Endothelial cell of umbilical vein (primary cell): ENCODE measurements around the gene PELI2. TPM values are rescaled to one million over a fixed set of nuclear protein-coding genes. Genes with fewer than 3 reads are reported as not detected.

Experiments used
- BruUV-seq: library from RNA; stranded (reverse); fragments of 400-500 nt; replicated peaks from 2 replicates; lab custom pipeline; 2021; lab: Mats Ljungman, UMichigan
- CTCF ChIA-PET: fragments of 300-600, 350-600 bp; sonication (Branson Sonifier 250); formaldehyde crosslinking; loops from one replicate; lab custom pipeline; 2021; ENCODE audit warnings: antibody characterized with exemption, inconsistent platforms; lab: Charles Lee
- POLR2A ChIA-PET: fragments of 300-600, 350-600 bp; sonication (Branson Sonifier 250); formaldehyde crosslinking; loops from one replicate; lab custom pipeline; 2021; ENCODE audit warnings: antibody characterized with exemption, inconsistent platforms; lab: Charles Lee
- DNase-seq: peaks from one replicate; pipeline ENCODE4 v3.0.0-alpha.2; 2011; ENCODE audit warnings: low read depth, low spot score
- FAIRE-seq: peaks from 2 replicates; lab custom pipeline; 2011; peaks lifted over from hg19 to GRCh38; lab: Jason Lieb, UNC
- H2AFZ ChIP-seq: 2 replicates; pipeline ENCODE4 v1.6.0; 2012; ENCODE audit warnings: low read depth, low read length, control low read depth, inconsistent platforms
- H3K27ac ChIP-seq: 2 replicates; pipeline ENCODE4 v1.5.1; 2011; ENCODE audit warnings: low read depth, mild to moderate bottlenecking, control low read depth, low read length, moderate library complexity; ENCODE audit not compliant: insufficient read depth
- H3K27me3 ChIP-seq, 2 experiments: 2 replicates each; pipeline versions ENCODE4 v1.6.0 to v1.6.1; 2011; ENCODE audit warnings: low read length in 2 of 2, mixed read lengths in 1 of 2; ENCODE audit not compliant: control insufficient read depth in 2 of 2, insufficient read depth in 2 of 2
- H3K36me3 ChIP-seq, 2 experiments: 2 replicates in 1 of 2; 3 replicates in 1 of 2; pipeline ENCODE4 v1.5.1; 2011; ENCODE audit warnings: low read length in 2 of 2, mild to moderate bottlenecking in 1 of 2, moderate library complexity in 1 of 2; ENCODE audit not compliant: control insufficient read depth in 2 of 2, insufficient read depth in 2 of 2; ENCODE audit errors: extremely low read depth in 1 of 2
- H3K4me1 ChIP-seq: 3 replicates; pipeline ENCODE4 v1.5.1; 2011; ENCODE audit warnings: mild to moderate bottlenecking, low read length; ENCODE audit not compliant: control insufficient read depth, insufficient read depth; ENCODE audit errors: extremely low read depth
- H3K4me2 ChIP-seq: 2 replicates; pipeline ENCODE4 v1.6.1; 2011; ENCODE audit warnings: low read length, control low read depth, mixed read lengths; ENCODE audit not compliant: insufficient read depth
- H3K4me3 ChIP-seq, 3 experiments: fragments of 200-600 bp in 1 of 3; sonication (generic), shearing (Covaris generic) in 1 of 3; replicated peaks in 1 of 3; 2 replicates each; pipeline ENCODE4 v1.5.1; 2011 to 2016; ENCODE audit warnings: control low read depth in 3 of 3, low read length in 3 of 3, mild to moderate bottlenecking in 2 of 3, inconsistent platforms in 1 of 3, low read depth in 1 of 3, moderate library complexity in 1 of 3; ENCODE audit not compliant: insufficient read depth in 1 of 3
- H3K79me2 ChIP-seq: 2 replicates; pipeline ENCODE4 v1.6.0; 2012; ENCODE audit warnings: low read length, inconsistent platforms; ENCODE audit not compliant: control insufficient read depth, insufficient read depth
- H3K9ac ChIP-seq: replicated peaks from 2 replicates; pipeline ENCODE3; 2011; ENCODE audit warnings: low read length, control low read depth; ENCODE audit not compliant: insufficient read depth; ENCODE audit errors: extremely low read depth
- H3K9me1 ChIP-seq: replicated peaks from 3 replicates; pipeline ENCODE4 v1.6.0; 2011; ENCODE audit warnings: mild to moderate bottlenecking, low read length; ENCODE audit not compliant: control insufficient read depth, insufficient read depth; ENCODE audit errors: extremely low read depth
- H3K9me3 ChIP-seq: replicated peaks from 2 replicates; pipeline ENCODE4 v1.5.1; 2012; ENCODE audit warnings: low read length, inconsistent platforms; ENCODE audit not compliant: control insufficient read depth, insufficient read depth
- H4K20me1 ChIP-seq: replicated peaks from 2 replicates; pipeline ENCODE3; 2011; ENCODE audit warnings: mild to moderate bottlenecking, low read length; ENCODE audit not compliant: control insufficient read depth, insufficient read depth; ENCODE audit errors: extremely low read depth
- EZH2 ChIP-seq: IDR thresholded peaks from 2 replicates; pipeline ENCODE4 v1.6.1; 2012; ENCODE audit warnings: borderline replicate concordance, low read depth, mild to moderate bottlenecking, moderate library complexity, low read length, inconsistent platforms; ENCODE audit not compliant: severe bottlenecking
- FOS ChIP-seq: IDR thresholded peaks from 2 replicates; pipeline ENCODE4 v1.6.1; 2011; ENCODE audit warnings: mild to moderate bottlenecking, low read length, moderate library complexity, borderline replicate concordance; ENCODE audit not compliant: insufficient read depth
- GATA2 ChIP-seq: IDR thresholded peaks from 2 replicates; pipeline ENCODE4 v1.7.0; 2011; ENCODE audit warnings: low read depth, mild to moderate bottlenecking, moderate library complexity, mixed read lengths, low read length; ENCODE audit not compliant: insufficient read length, insufficient read depth
- JUN ChIP-seq: IDR thresholded peaks from 2 replicates; pipeline ENCODE4 v1.6.1; 2011; ENCODE audit warnings: borderline replicate concordance, low read depth; ENCODE audit not compliant: insufficient read length, insufficient read depth
- MYC ChIP-seq: IDR thresholded peaks from one replicate; pipeline ENCODE4 v1.6.1; 2011; ENCODE audit warnings: mild to moderate bottlenecking, low read depth, low read length
- POLR2A ChIP-seq: IDR thresholded peaks from 2 replicates; pipeline ENCODE4 v1.6.1; 2012; ENCODE audit warnings: low read depth, mild to moderate bottlenecking, control low read depth, low read length
- POLR2AphosphoS5 ChIP-seq: IDR thresholded peaks from 2 replicates; pipeline ENCODE4 v1.6.1; 2012; ENCODE audit warnings: low read depth, mild to moderate bottlenecking, control low read depth, low read length, moderate library complexity; ENCODE audit not compliant: insufficient read depth
- dilution Hi-C: fragments of 300-500 bp; cut with MboI; formaldehyde crosslinking; loops from one replicate; pipeline ENCODE4 v1.15.0; 2019; ENCODE audit warnings: low sequenced_read_pairs; ENCODE audit not compliant: extremely low pct_ligation_motif_present
- intact Hi-C: fragments of 100-400 bp; cut with micrococcal nuclease; formaldehyde crosslinking; loops from one replicate; pipeline ENCODE4 v1.10.0; 2022
- polyA plus RNA-seq, 4 experiments: library from polyadenylated mRNA; depleted of rRNA in 3 of 4; stranded (reverse) in 3 of 4; unstranded in 1 of 4; fragments of >200 nt; gene quantifications; 2 replicates each; pipeline versions ENCODE4 v1.2.1 to v1.2.3, GENCODE V29; 2011 to 2012; ENCODE audit warnings: missing spikeins in 1 of 4
- total RNA-seq: library from RNA; stranded (reverse); gene quantifications from 2 replicates; pipeline ENCODE4 v1.2.3, GENCODE V29; 2021
- TF ChIP-seq, protein P1 (sequence below), 2 donors: IDR thresholded peaks; 1 replicate in 1 of 2; 2 replicates in 1 of 2; pipeline ENCODE4 v1.5.1; 2011; ENCODE audit warnings: low read length in 2 of 2, mild to moderate bottlenecking in 2 of 2, moderate library complexity in 2 of 2, control low read depth in 1 of 2, inconsistent platforms in 1 of 2, low read depth in 1 of 2; ENCODE audit not compliant: insufficient read depth in 1 of 2; ENCODE audit errors: extremely low read depth in 1 of 2
- TF ChIP-seq, protein P2 (sequence below): IDR thresholded peaks from 2 replicates; pipeline ENCODE4 v1.6.1; 2011; ENCODE audit not compliant: insufficient read depth, insufficient read length

The PELI2 gene
- total and polyA plus RNA-seq, 2 donors (not counting 3 experiments of a cell fraction or from before 2014, with no cell fraction given): 11.5 to 13.0 TPM

- Histone ChIP-seq H3K9me1 (no peaks in the 10 kb centered on the region), H3K36me3 (no peaks in the 10 kb centered on the region), H4K20me1 (no peaks in the 10 kb centered on the region), H3K9me3 (no peaks in the 10 kb centered on the region), H3K9ac (no peak overlapping the region), H3K4me1 (peaks cover 10% of the 10 kb centered on the region), H3K79me2 (no peaks in the 10 kb centered on the region), H3K4me3 (no peak overlapping the region), H2AFZ (no peak overlapping the region), H3K4me2 (no peak overlapping the region), H3K27ac (no peak overlapping the region), H3K27me3 (no peaks in the 10 kb centered on the region)
- no TSS peak for BruUV-seq
- no peak for TF ChIP-seq EZH2
- TF ChIP-seq GATA2: no peak
- no peak for TF ChIP-seq MYC
- TF ChIP-seq, protein P1, sequence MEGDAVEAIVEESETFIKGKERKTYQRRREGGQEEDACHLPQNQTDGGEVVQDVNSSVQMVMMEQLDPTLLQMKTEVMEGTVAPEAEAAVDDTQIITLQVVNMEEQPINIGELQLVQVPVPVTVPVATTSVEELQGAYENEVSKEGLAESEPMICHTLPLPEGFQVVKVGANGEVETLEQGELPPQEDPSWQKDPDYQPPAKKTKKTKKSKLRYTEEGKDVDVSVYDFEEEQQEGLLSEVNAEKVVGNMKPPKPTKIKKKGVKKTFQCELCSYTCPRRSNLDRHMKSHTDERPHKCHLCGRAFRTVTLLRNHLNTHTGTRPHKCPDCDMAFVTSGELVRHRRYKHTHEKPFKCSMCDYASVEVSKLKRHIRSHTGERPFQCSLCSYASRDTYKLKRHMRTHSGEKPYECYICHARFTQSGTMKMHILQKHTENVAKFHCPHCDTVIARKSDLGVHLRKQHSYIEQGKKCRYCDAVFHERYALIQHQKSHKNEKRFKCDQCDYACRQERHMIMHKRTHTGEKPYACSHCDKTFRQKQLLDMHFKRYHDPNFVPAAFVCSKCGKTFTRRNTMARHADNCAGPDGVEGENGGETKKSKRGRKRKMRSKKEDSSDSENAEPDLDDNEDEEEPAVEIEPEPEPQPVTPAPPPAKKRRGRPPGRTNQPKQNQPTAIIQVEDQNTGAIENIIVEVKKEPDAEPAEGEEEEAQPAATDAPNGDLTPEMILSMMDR (IDR thresholded peaks at IDR 0.05; ENCODE audit: extremely low read depth in 1 of 2, insufficient read depth in 1 of 2, low read depth in 1 of 2, low read length in 2 of 2): no peak
- TF ChIP-seq, protein P2, sequence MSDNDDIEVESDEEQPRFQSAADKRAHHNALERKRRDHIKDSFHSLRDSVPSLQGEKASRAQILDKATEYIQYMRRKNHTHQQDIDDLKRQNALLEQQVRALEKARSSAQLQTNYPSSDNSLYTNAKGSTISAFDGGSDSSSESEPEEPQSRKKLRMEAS: no peak
- TF ChIP-seq FOS: no peak
- no peak for TF ChIP-seq JUN
- no peak for TF ChIP-seq POLR2AphosphoS5
- no peak for TF ChIP-seq POLR2A
- intact Hi-C loops (no loop called here), dilution Hi-C loops (no loop called here)
- DNase-seq (no peak), FAIRE-seq (no peak)
- POLR2A ChIA-PET: no interaction called here
- CTCF ChIA-PET: interaction anchor here (2.0 kb wide), 1 partner anchor 30 kb away, joined by 4 read pairs; no protein-coding TSS in a partner anchor
These were observed 97.0 kb downstream of the PELI2 start for GRCh38 chr14:56215180-56215579.
